GM10266 (cell line): ENCODE results near the gene AGRN.
"Not testable (repeated sequence)": the region's sequence is repeated elsewhere in the genome, so short reads cannot be mapped to it uniquely, and the experiment has no call there.

ENCODE experiments used
- DNase-seq: peaks from one replicate; pipeline ENCODE4 v3.0.0; 2012; ENCODE audit errors: extremely low spot score
- TF ChIP-seq, protein P1 (sequence below): IDR thresholded peaks from 2 replicates; pipeline ENCODE4 v1.5.1; 2012; ENCODE audit warnings: mild to moderate bottlenecking, low read depth; ENCODE audit not compliant: control insufficient read depth, insufficient read depth; ENCODE audit errors: missing control alignments

AGRN gene

DNA sequence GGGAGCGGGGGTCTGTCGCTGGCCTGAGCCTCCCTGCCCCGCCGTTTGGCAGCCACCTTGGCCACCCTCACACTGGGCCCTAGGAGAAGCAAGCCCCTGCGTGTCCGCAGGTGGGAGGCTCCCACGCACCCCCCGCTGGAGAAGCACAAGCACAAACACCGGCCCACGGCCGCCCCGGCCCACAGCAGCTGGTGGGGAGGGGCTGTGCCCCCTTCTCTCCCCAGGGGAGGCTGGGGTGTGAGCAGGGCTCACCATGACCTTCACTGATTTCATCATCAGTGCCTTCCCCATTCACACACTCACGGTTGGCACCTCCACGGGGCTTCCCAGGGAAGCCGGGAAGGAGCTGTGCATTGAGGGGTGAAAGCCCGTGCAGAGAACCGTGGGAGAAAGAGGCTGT is 7.9 kb downstream of the AGRN start:
- TF ChIP-seq, protein P1, sequence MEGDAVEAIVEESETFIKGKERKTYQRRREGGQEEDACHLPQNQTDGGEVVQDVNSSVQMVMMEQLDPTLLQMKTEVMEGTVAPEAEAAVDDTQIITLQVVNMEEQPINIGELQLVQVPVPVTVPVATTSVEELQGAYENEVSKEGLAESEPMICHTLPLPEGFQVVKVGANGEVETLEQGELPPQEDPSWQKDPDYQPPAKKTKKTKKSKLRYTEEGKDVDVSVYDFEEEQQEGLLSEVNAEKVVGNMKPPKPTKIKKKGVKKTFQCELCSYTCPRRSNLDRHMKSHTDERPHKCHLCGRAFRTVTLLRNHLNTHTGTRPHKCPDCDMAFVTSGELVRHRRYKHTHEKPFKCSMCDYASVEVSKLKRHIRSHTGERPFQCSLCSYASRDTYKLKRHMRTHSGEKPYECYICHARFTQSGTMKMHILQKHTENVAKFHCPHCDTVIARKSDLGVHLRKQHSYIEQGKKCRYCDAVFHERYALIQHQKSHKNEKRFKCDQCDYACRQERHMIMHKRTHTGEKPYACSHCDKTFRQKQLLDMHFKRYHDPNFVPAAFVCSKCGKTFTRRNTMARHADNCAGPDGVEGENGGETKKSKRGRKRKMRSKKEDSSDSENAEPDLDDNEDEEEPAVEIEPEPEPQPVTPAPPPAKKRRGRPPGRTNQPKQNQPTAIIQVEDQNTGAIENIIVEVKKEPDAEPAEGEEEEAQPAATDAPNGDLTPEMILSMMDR: no peak
- DNase-seq: no peak

DNA sequence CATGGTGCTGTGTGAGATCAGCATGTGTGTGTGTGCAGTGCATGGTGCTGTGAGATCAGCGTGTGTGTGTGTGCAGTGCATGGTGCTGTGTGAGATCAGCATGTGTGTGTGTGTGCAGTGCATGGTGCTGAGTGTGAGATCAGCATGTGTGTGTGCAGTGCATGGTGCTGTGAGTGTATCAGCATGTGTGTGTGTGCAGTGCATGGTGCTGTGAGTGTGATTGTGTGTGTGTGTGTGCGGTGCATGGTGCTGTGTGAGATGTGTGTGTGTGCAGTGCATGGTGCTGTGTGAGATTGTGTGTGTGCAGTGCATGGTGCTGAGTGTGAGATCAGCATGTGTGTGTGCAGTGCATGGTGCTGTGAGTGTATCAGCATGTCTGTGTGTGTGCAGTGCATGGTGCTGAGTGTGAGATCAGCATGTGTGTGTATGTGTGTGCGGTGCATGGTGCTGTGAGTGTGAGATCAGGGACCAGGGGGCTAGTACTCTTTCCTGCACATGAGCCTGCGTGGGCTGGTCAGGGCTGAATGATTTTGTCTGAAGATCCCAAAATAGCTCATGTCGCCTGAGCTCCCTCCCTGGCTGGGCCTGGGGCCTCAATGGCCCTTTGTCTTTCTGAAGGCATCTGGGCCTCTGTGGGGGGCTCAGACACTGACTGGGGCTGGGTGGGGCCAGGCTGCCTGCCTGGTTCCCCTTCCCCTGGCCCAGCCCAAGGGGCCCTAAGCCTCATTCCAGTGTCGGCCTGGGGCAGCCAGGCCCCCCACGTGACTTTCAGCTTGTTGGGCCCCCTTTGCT is 11.1 kb downstream of the AGRN start:
- not testable (repeated sequence) for DNase-seq

DNA sequence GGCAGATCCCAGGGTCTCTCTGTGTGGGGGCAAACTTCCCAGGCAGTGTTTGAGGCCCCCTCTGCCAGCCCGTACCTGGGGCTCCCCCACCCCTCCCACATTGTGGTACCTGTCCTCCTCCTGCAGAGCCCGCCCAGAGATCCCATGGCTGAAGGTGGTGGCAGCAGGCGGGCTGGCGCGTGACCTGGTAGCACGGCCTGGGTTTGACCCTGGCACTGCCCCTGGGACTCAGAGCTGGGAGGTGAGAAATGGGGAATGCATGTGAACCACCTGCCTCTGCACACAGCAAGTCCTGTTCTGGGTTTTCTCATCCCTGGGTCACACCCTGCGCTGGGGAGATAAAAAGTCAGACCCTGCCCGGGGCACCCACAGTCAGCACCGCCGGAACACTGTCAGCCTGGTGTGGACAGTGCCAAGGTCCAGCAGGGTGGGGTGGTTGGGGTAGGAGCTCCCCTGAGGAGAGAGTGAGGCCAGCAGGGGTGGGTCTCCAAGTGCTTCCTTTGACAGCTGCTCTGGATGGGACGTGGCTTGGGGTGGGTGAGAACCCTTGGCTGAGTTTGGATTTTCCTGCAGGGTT is 11.8 kb downstream of the AGRN start:
- no peak for DNase-seq

DNA sequence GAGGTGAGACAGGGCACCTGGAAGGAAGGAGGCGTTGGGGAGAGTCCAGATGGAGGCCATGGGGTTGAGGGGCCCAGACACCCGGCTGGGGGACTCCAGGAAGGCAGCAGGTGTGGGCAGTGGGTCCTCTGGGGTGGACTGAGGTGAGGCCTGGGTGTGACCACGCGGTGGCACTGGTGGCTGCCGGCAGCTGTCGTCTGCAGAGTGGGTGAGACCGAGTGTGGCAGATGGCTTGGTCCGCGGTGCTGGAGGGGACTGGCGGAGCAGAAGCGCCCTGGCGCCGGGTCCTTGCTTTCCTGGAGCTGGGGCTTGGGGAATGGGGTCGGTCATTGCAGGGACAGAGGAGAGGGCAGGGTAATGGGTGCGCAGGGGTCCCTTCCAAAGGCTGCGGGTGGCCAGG is 12.5 kb downstream of the AGRN start:
- TF ChIP-seq, protein P1: peak; percentile 41
- no peak for DNase-seq

More for the DNA sequence above, 11.8 kb downstream of the AGRN start:
- TF ChIP-seq, protein P1: no peak

DNA sequence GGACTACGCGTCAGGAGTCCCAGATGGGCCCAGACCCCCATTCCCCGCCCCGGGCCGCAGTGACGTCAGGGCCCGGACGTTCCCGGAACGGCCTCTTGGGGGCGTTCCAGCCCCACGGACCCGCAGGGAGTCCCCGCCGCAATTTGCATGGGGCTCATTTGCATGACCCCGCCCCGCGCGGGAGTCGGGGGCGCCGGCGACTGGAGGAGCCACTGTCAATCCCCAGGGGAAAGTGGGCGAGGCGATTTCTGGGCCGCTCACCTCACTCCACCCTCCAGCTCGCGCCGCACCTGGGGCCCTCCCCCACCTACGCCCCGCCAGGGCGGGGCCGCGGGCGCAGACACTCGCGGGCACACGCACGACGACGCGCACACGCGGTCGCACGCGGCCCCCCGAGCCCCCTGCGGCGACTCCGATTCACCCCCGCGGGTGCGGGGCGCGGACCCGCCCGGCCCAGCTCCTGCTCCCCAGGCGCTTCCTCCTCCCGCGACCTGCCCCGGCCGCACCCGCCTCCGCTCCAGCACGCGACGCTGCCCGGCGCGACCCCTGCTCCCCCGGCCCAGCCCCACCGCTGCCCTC is 13.2 kb downstream of the AGRN start:
- DNase-seq: peak; percentile 99

DNA sequence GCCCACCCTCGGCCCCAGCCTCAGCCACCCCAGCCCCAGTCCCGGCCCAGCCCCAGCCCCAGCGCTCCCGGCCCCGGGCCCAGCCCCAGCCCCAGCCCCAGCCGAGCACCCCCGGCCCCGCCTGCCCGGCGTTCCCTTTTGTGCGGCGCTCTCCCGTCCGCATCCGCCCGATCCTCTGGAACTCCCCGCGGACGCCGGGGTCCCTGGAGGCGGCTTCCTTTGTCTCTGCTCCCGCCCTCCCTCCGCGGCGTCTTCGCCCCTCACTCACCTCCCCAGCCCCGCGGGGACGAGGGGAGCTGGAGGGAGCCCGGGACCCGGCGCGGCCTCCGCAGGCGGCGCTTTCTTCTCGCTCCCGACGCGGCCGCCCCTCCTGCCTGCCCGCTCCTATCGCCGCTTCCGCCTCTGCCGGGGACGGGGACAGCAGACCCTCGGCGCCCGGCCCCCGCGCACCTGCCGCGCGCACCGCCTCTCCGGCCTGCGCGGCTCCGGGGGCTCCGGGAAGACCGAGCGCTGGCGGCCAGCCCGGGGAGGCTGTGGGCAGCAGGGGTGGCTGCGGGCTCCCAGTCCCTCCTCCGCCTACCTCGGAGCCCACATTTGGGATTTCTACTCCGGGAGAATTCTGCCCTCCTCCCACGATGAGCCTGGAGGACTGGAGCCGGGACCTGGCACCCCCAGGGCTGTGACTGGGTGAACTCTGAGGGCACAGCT is 14.0 kb downstream of the AGRN start:
- TF ChIP-seq, protein P1: no peak
- DNase-seq: no peak

More for the DNA sequence above, 13.2 kb downstream of the AGRN start:
- TF ChIP-seq, protein P1: peak; percentile 84

DNA sequence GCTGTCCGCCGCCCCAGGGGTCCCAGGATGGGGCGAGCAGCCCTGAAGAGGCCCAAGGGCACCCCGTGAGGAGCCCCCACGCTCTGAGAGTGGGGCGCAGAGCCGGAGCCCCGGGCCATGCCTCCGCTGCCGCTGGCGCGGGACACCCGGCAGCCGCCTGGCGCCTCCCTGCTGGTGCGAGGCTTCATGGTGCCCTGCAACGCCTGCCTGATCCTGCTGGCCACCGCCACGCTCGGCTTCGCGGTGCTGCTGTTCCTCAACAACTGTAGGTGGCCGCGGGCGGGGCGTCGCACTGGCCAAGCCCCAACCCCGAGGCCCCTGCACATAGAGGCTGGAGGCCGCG is 14.5 kb downstream of the AGRN start:
- TF ChIP-seq, protein P1: no peak
- no peak for DNase-seq
